ENCODE measurements around the gene GNAQ. TPM values are rescaled to one million over a fixed set of nuclear protein-coding genes. Genes with fewer than 3 reads are reported as not detected.

The GNAQ gene
- total RNA-seq, 1 experiment from 2014 or later = 55.5 TPM

- Mint-ChIP-seq H3K4me3 (no peak overlapping the region), H3K4me1 (peaks cover 21% of the 10 kb centered on the region), H3K27ac (no peak overlapping the region), H3K36me3 (peaks cover 13% of the 10 kb centered on the region), H3K9me3 (peaks cover 6% of the 10 kb centered on the region), H3K27me3 (ENCODE audit: low read depth) (no peaks in the 10 kb centered on the region)
- ChIA-PET CTCF (interaction anchor here (1.9 kb wide), 1 partner anchor 11 kb away, joined by 8 read pairs; no protein-coding TSS in a partner anchor), POLR2A (no interaction called here)
- DNase-seq (ENCODE audit: low spot score) (no peak), ATAC-seq (no peak)
- TF ChIP-seq GTF2I (CRISPR knock-in tag; conservative IDR thresholded peaks at IDR 0.05) = no peak
- no peak for TF ChIP-seq ZNF416 (CRISPR knock-in tag; IDR thresholded peaks at IDR 0.05)
- TF ChIP-seq, protein P1, sequence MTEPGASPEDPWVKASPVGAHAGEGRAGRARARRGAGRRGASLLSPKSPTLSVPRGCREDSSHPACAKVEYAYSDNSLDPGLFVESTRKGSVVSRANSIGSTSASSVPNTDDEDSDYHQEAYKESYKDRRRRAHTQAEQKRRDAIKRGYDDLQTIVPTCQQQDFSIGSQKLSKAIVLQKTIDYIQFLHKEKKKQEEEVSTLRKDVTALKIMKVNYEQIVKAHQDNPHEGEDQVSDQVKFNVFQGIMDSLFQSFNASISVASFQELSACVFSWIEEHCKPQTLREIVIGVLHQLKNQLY (CRISPR knock-in tag; IDR thresholded peaks at IDR 0.05) = no peak
- TF ChIP-seq EMX1 (CRISPR knock-in tag; IDR thresholded peaks at IDR 0.05) = no peak
- TF ChIP-seq ZNF317 (CRISPR knock-in tag; IDR thresholded peaks at IDR 0.05; ENCODE audit: borderline replicate concordance, low read depth) = no peak
- no peak for TF ChIP-seq RELA (CRISPR knock-in tag; IDR thresholded peaks at IDR 0.05; ENCODE audit: borderline replicate concordance)
- TF ChIP-seq FOXP1 (CRISPR knock-in tag; IDR thresholded peaks at IDR 0.05; ENCODE audit: borderline replicate concordance) = no peak
- TF ChIP-seq FOXP4 (CRISPR knock-in tag; IDR thresholded peaks at IDR 0.05) = no peak
- TF ChIP-seq ZNF263 (CRISPR knock-in tag; IDR thresholded peaks at IDR 0.05; ENCODE audit: low read depth) = no peak
- TF ChIP-seq, protein P2, sequence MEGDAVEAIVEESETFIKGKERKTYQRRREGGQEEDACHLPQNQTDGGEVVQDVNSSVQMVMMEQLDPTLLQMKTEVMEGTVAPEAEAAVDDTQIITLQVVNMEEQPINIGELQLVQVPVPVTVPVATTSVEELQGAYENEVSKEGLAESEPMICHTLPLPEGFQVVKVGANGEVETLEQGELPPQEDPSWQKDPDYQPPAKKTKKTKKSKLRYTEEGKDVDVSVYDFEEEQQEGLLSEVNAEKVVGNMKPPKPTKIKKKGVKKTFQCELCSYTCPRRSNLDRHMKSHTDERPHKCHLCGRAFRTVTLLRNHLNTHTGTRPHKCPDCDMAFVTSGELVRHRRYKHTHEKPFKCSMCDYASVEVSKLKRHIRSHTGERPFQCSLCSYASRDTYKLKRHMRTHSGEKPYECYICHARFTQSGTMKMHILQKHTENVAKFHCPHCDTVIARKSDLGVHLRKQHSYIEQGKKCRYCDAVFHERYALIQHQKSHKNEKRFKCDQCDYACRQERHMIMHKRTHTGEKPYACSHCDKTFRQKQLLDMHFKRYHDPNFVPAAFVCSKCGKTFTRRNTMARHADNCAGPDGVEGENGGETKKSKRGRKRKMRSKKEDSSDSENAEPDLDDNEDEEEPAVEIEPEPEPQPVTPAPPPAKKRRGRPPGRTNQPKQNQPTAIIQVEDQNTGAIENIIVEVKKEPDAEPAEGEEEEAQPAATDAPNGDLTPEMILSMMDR (IDR thresholded peaks at IDR 0.05) = no peak
- no peak for TF ChIP-seq SMAD4 (CRISPR knock-in tag; IDR thresholded peaks at IDR 0.05)
- no peak for TF ChIP-seq MAX (CRISPR knock-in tag; IDR thresholded peaks at IDR 0.05)
- TF ChIP-seq, protein P3, sequence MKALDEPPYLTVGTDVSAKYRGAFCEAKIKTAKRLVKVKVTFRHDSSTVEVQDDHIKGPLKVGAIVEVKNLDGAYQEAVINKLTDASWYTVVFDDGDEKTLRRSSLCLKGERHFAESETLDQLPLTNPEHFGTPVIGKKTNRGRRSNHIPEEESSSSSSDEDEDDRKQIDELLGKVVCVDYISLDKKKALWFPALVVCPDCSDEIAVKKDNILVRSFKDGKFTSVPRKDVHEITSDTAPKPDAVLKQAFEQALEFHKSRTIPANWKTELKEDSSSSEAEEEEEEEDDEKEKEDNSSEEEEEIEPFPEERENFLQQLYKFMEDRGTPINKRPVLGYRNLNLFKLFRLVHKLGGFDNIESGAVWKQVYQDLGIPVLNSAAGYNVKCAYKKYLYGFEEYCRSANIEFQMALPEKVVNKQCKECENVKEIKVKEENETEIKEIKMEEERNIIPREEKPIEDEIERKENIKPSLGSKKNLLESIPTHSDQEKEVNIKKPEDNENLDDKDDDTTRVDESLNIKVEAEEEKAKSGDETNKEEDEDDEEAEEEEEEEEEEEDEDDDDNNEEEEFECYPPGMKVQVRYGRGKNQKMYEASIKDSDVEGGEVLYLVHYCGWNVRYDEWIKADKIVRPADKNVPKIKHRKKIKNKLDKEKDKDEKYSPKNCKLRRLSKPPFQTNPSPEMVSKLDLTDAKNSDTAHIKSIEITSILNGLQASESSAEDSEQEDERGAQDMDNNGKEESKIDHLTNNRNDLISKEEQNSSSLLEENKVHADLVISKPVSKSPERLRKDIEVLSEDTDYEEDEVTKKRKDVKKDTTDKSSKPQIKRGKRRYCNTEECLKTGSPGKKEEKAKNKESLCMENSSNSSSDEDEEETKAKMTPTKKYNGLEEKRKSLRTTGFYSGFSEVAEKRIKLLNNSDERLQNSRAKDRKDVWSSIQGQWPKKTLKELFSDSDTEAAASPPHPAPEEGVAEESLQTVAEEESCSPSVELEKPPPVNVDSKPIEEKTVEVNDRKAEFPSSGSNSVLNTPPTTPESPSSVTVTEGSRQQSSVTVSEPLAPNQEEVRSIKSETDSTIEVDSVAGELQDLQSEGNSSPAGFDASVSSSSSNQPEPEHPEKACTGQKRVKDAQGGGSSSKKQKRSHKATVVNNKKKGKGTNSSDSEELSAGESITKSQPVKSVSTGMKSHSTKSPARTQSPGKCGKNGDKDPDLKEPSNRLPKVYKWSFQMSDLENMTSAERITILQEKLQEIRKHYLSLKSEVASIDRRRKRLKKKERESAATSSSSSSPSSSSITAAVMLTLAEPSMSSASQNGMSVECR (CRISPR knock-in tag; IDR thresholded peaks at IDR 0.05; ENCODE audit: borderline replicate concordance) = no peak
Observed at GRCh38 chr9:77988630-77989029, 43.0 kb downstream of the GNAQ start.

DNA sequence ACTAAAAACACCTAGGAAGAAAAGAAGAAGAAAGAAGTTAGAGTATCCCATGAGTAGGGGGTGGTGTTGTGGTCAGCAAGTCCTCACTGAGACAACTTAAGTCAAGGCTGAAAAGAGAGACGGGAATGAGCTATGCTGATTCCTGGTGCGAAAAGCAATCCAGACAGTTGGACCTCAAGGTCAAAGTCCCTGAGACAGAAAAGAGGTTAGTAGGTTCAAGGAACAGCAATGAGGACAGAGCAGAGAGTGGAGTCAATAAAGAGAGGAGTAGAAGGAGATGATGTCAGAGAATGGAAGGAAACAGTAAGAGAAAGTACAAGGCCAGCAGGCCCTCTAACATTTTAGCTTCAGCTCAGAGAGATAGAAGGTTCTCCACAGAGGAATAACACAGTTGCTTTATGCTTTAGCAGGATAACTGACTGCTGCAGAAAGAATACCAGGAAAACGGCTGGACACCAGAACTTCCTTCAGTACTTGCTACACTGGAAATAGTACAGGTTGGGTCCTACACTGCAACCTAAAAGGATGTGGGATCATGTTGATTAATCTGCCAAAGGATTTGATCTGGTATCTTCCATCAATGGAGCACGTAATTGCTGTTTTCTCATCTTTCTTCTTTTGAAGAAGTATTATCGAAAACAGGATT is 43.6 kb downstream of the GNAQ start:
- DNase-seq (ENCODE audit: low spot score) (no peak), ATAC-seq (no peak)
- TF ChIP-seq GTF2I (CRISPR knock-in tag; conservative IDR thresholded peaks at IDR 0.05) = no peak
- no peak for TF ChIP-seq IRF2 (CRISPR knock-in tag; IDR thresholded peaks at IDR 0.05; ENCODE audit: borderline replicate concordance, low read depth)
- no peak for TF ChIP-seq ZNF317 (CRISPR knock-in tag; IDR thresholded peaks at IDR 0.05; ENCODE audit: borderline replicate concordance, low read depth)
- TF ChIP-seq, protein P4, sequence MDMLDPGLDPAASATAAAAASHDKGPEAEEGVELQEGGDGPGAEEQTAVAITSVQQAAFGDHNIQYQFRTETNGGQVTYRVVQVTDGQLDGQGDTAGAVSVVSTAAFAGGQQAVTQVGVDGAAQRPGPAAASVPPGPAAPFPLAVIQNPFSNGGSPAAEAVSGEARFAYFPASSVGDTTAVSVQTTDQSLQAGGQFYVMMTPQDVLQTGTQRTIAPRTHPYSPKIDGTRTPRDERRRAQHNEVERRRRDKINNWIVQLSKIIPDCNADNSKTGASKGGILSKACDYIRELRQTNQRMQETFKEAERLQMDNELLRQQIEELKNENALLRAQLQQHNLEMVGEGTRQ (CRISPR knock-in tag; IDR thresholded peaks at IDR 0.05) = no peak
- TF ChIP-seq ZNF671 (CRISPR knock-in tag; IDR thresholded peaks at IDR 0.05) = no peak
- Mint-ChIP-seq H3K27me3 (ENCODE audit: low read depth) (no peaks in the 10 kb centered on the region), H3K9me3 (peaks cover 6% of the 10 kb centered on the region), H3K36me3 (peaks cover 13% of the 10 kb centered on the region), H3K4me1 (peaks cover 26% of the 10 kb centered on the region), H3K27ac (peak overlapping the region; percentile 20), H3K4me3 (no peak overlapping the region)
- POLR2A ChIA-PET = no interaction called here
- CTCF ChIA-PET = interaction anchor here (1.9 kb wide), 1 partner anchor 11 kb away, joined by 8 read pairs; no protein-coding TSS in a partner anchor

Measured in WTC11 (cell line).